HG03280 (cell line): ENCODE measurements around the gene BMPR1B.
A peak's percentile ranks its signal among the peaks of the same experiment; 100 is the strongest.
"Not testable (repeated sequence)": the region's sequence is repeated elsewhere in the genome, so short reads cannot be mapped to it uniquely, and the experiment has no call there.

Experiments used
- ATAC-seq: cut with Tn5 transposase; IDR thresholded peaks from one replicate; pipeline ENCODE4 v1.9.1; 2021; ENCODE audit warnings: mild to moderate bottlenecking, moderate library complexity; ENCODE audit not compliant: unreplicated experiment

BMPR1B gene

GRCh38 chr4:95122001-95122400 lies 364.2 kb downstream of the BMPR1B start:
- ATAC-seq = no peak

DNA sequence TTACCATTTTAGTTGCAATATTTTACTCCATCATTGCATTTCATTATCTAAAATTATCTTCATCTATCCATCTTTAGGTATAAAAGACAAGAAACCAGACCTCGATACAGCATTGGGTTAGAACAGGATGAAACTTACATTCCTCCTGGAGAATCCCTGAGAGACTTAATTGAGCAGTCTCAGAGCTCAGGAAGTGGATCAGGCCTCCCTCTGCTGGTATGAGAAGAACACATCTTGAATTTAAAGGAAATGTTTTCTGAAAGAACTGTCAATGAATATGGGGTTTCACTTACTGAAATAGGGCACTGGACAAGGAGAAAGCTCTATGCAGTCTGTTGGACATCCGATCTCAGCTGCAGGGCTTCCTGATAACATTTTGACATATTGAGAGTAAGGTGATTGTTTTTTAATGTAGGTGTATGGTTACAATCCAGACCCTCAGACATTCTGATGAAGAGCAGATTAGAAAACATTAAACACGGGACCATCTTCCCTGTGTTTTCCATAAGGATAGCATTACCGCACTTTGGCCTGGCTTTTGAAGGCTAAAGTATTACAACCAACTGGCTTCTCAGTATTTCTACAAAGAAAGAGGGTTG lies 367.2 kb downstream of the BMPR1B start:
- ATAC-seq = no peak

DNA sequence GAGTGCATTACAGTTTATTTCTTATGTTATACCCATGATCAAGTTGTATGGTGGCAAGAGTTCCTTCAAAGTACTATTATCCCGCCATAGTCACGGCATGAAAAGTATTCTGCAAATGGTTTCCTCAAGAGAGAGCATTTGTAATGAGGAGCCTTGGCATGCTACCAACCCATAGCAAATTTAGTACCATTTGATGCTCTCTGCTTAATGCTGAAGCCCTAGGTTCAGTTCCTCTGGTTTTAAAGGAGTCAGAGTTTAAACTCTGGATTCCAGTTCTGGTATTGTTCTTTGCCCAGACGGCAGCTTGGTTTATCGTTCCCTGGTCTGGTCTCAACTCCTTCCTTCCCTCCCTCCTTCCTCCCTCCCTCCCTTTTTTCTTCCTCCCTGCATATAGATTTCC lies 371.3 kb downstream of the BMPR1B start:
- ATAC-seq = no peak

- no peak for ATAC-seq
These were observed 372.1 kb downstream of the BMPR1B start for GRCh38 chr4:95129821-95130311.

- ATAC-seq = not testable (repeated sequence)
These were observed 376.3 kb downstream of the BMPR1B start for GRCh38 chr4:95134016-95134415.

- not testable (repeated sequence) for ATAC-seq
These were observed 381.7 kb downstream of the BMPR1B start for GRCh38 chr4:95139424-95139823.

- no peak for ATAC-seq
These were observed 383.6 kb downstream of the BMPR1B start for GRCh38 chr4:95141361-95141760.

DNA sequence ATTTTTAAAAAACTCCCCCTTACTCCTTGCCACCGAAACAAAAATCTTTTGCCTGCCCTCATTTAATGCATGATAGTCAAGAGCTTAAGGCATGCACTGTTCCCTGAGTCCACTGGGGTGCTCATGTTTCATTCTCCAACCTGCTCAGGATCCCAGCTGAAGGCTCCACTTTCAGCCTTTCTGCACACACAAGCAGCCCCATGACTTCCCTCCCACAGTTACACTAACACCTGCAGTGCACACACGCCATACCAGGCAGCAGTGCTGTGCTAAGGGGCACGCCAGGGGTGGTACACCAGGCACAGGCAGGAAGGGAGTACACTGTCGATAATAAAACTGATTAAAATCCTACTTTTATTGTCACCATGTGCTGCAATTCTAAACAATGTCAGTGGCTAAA lies 385.2 kb downstream of the BMPR1B start:
- ATAC-seq = no peak

DNA sequence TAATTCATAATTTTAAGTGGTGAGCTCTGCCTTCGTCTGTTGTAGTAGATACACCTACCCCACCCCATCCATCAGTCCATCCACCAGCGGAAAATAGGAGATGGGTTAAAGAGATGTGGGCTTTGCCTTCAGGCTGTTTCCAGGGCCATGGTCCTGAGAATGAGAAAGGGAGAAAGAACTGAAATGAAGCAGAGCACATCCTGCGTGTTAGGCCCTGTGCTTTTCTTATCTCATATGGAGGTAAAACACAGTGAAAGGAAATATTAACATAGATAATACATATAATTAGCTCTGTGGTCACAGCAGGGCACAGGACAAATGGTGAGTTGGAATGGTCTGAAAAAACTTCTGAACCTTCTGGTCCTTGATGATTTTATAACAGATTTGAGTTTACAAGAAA lies 393.5 kb downstream of the BMPR1B start:
- ATAC-seq = no peak

DNA sequence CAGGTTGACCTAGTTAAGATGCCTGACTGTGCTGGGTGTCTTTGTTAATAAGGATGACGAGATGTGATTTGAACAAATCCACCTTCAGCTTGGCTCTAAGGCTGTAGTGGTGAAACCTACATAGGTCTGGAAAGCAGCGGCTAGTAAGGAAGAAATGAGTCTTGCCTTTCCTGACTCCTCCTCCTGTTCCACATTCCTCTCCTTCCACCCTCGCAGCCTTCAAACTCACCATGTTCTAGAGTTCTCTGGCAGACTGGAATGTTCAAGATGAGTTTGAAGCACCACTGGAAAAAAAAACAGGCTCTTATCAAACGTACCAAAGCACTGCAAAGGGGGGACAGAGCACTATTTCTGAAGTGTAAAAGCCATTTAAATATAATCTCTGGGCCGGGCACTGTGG lies 395.4 kb downstream of the BMPR1B start:
- ATAC-seq = no peak

DNA sequence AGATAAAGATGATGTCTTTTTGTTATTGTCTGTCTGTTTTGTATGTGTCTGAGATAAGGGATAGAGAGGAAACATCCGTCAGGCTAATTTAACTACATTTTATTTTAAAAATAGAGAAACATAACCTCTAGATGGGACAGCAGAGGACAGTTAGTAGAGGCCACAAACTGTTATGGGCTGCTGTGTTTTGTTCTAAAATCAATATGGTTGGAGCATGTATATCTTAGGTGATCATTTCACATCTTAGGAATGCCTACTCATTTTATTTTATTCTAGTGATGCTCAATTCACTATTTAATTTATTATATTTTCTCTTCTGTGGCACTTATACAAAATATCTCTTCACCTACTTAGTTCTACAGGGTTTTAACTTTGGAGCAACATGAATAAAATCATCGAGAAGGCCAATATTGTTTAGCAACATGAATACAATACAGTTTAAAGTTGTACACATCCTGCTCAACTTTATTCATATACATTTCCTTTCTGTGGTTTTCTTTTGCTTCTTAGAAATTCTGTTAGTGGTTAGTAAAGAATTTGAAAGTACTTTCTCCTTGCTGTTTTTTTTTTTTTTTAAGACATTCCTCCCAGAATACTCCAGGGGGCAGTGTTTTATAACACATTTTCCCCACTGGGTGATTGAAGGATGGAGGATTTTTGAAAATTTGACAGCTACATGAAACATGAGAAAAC lies 398.1 kb downstream of the BMPR1B start:
- no peak for ATAC-seq

GRCh38 chr4:95156452-95156765 lies 398.7 kb downstream of the BMPR1B start:
- ATAC-seq = no peak

DNA sequence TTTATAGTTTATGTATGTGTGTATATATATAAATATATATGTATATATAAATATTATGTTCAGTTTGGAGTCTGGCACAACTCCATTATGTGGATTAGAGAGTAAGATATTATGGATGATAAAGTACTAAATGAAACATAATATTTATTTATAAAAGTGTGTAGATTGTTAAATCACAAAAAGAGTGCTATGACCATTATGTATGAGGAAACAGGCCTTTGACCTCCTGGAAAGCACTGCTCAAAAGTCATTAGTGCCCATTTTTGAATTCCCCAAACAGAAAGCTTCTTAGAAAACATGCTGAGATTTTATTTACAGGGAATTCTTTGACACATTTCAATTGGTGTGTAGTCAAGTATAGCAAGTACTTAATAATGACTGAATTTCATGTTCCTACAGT lies 399.8 kb downstream of the BMPR1B start:
- ATAC-seq = no peak

GRCh38 chr4:95158045-95158444 lies 400.3 kb downstream of the BMPR1B start:
- ATAC-seq = no peak

GRCh38 chr4:95158626-95159025 lies 400.9 kb downstream of the BMPR1B start:
- ATAC-seq = no peak

- ATAC-seq = no peak
These were observed 401.6 kb downstream of the BMPR1B start for GRCh38 chr4:95159384-95159783.

DNA sequence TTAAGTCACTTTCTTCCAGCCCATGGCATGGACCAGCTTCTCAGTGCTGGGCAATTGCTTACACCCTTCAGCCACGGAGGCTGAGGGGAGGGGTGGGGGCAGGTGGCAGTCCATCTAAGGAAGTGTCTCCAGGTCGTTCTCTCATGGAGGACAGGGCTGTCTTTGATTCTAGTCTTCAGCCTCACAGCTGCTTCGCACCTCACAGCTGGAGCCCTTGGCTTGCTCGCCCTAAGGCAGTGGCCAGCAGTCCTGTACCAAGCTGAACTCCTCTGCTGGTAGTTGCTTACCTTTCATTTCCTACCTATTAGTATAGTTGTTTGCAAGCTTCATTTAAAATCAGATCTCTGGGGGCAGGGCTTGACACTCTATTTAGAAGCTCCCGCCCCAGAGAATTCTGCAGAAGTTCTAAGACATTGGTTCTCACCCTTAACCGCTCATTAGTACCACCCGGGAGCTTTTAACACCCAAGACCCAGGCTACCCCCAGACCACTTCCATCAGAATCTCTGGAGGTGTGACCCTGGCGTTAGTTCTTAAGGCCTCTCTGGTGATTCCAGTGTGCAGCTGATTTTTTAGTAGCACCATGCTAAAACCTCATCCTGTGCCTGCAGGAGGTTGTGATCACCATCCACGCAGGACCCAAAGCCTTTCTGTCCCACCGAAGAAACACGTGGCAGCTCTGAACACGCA lies 404.2 kb downstream of the BMPR1B start:
- ATAC-seq = no peak

DNA sequence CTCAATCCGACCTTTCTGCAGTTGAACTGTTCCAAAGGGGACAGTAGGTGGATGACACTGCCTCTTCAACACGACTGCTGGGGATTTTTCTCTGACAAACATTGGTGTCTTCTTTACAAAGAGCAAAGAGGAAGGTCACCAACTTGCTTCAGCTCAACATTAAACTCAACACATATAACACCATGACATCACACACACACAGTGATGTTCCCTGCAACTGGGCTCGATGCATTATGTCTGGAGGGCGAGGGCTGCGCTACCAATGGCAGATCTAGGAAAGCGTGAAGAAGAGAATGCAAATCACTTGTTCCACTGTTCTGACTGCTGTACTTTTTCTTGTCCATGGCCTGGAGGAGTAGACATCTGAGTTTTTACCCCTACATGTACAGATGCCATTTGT lies 405.1 kb downstream of the BMPR1B start:
- ATAC-seq = no peak

- peak; percentile 71 for ATAC-seq
These were observed 408.3 kb downstream of the BMPR1B start for GRCh38 chr4:95165926-95166524.

- no peak for ATAC-seq
These were observed 410.1 kb downstream of the BMPR1B start for GRCh38 chr4:95167805-95168204.

GRCh38 chr4:95170176-95170575 lies 412.4 kb downstream of the BMPR1B start:
- no peak for ATAC-seq

DNA sequence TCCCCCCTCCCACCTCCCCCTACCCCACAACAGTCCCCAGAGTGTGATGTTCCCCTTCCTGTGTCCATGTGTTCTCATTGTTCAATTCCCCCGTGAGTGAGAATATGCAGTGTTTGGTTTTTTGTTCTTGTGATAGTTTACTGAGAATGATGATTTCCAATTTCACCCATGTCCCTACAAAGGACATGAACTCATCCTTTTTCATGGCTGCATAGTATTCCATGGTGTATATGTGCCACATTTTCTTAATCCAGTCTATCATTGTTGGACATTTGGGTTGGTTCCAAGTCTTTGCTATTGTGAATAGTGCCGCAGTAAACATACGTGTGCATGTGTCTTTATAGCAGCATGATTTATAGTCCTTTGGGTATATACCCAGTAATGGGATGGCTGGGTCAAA lies 413.6 kb downstream of the BMPR1B start:
- not testable (repeated sequence) for ATAC-seq
